Chondrocyte (in vitro differentiated cells): ENCODE results near the gene SLC9B2. TPM values are rescaled to one million over a fixed set of nuclear protein-coding genes. Genes with fewer than 3 reads are reported as not detected.

Experiments used
- DNase-seq: peaks from one replicate; pipeline ENCODE4 v3.0.0; 2021; ENCODE audit warnings: mixed read lengths, low spot score
- H3K27ac Mint-ChIP-seq: one replicate; pipeline ENCODE4 v1.8.0; 2021; ENCODE audit warnings: mild to moderate bottlenecking, moderate library complexity, mixed read lengths; ENCODE audit not compliant: unreplicated experiment
- H3K27me3 Mint-ChIP-seq: 2 replicates; pipeline ENCODE4 v1.8.0; 2021; ENCODE audit warnings: low read depth, mixed read lengths
- H3K36me3 Mint-ChIP-seq: 2 replicates; pipeline ENCODE4 v1.8.0; 2021; ENCODE audit warnings: low read depth, mixed read lengths
- H3K4me1 Mint-ChIP-seq: 2 replicates; pipeline ENCODE4 v1.8.0; 2021; ENCODE audit warnings: low read depth, mild to moderate bottlenecking, mixed read lengths
- H3K4me3 Mint-ChIP-seq: one replicate; pipeline ENCODE4 v1.8.0; 2021; ENCODE audit warnings: mild to moderate bottlenecking, moderate library complexity, mixed read lengths; ENCODE audit not compliant: unreplicated experiment
- H3K9me3 Mint-ChIP-seq: 2 replicates; pipeline ENCODE4 v1.8.0; 2021; ENCODE audit warnings: low read depth, mixed read lengths
- total RNA-seq: library from RNA; stranded (reverse); gene quantifications from 3 replicates; pipeline ENCODE4 v1.2.1, GENCODE V29; 2021
- TF ChIP-seq, protein P1 (sequence below): fragments of 200-600 bp; sonication (generic); IDR thresholded peaks from 2 replicates; pipeline ENCODE4 v1.5.0; 2021; ENCODE audit warnings: antibody characterized with exemption, mild to moderate bottlenecking, moderate library complexity

The SLC9B2 gene
- total RNA-seq, 1 donor from 2014 or later: 21.7 TPM

DNA sequence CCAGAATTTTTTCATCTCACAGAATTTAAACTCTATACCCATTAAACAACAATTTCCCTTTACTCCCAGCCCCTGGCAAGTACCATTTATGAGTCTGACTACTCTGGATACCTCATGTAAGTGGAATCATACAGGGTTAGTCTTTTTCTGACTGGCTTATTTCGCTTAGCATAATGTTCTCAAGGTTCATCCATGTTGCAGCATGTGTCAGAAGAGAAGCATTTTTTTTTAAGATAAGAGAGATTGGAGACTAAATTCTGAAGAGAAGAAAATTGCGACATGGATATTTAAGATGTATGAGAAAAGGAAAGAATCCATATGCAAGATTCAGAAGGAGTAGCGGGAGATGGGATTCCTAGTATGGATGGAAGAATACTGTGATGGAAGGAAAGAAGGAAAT, 45.8 kb downstream of the SLC9B2 start:
- H3K27me3 Mint-ChIP-seq: no peaks in the 10 kb centered on the region
- DNase-seq: no peak
- no peaks in the 10 kb centered on the region for H3K4me1 Mint-ChIP-seq
- no peak overlapping the region for H3K27ac Mint-ChIP-seq
- H3K9me3 Mint-ChIP-seq: peaks cover 16% of the 10 kb centered on the region
- H3K4me3 Mint-ChIP-seq: no peak overlapping the region
- TF ChIP-seq, protein P1, sequence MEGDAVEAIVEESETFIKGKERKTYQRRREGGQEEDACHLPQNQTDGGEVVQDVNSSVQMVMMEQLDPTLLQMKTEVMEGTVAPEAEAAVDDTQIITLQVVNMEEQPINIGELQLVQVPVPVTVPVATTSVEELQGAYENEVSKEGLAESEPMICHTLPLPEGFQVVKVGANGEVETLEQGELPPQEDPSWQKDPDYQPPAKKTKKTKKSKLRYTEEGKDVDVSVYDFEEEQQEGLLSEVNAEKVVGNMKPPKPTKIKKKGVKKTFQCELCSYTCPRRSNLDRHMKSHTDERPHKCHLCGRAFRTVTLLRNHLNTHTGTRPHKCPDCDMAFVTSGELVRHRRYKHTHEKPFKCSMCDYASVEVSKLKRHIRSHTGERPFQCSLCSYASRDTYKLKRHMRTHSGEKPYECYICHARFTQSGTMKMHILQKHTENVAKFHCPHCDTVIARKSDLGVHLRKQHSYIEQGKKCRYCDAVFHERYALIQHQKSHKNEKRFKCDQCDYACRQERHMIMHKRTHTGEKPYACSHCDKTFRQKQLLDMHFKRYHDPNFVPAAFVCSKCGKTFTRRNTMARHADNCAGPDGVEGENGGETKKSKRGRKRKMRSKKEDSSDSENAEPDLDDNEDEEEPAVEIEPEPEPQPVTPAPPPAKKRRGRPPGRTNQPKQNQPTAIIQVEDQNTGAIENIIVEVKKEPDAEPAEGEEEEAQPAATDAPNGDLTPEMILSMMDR: no peak
- H3K36me3 Mint-ChIP-seq: peaks cover 21% of the 10 kb centered on the region

- H3K9me3 Mint-ChIP-seq: peaks cover 7% of the 10 kb centered on the region
- H3K27me3 Mint-ChIP-seq: no peaks in the 10 kb centered on the region
- no peak overlapping the region for H3K4me3 Mint-ChIP-seq
- H3K27ac Mint-ChIP-seq: no peak overlapping the region
- no peak for DNase-seq
- peaks cover 15% of the 10 kb centered on the region for H3K36me3 Mint-ChIP-seq
- TF ChIP-seq, protein P1: no peak
- H3K4me1 Mint-ChIP-seq: no peaks in the 10 kb centered on the region
Observed at GRCh38 chr4:103029300-103029699, 47.3 kb downstream of the SLC9B2 start.

- H3K4me3 Mint-ChIP-seq: no peak overlapping the region
- H3K27ac Mint-ChIP-seq: no peak overlapping the region
- no peaks in the 10 kb centered on the region for H3K9me3 Mint-ChIP-seq
- H3K27me3 Mint-ChIP-seq: no peaks in the 10 kb centered on the region
- TF ChIP-seq, protein P1: no peak
- H3K4me1 Mint-ChIP-seq: no peaks in the 10 kb centered on the region
- no peak for DNase-seq
- peaks cover 17% of the 10 kb centered on the region for H3K36me3 Mint-ChIP-seq
Observed at GRCh38 chr4:103026868-103027267, 49.7 kb downstream of the SLC9B2 start.

DNA sequence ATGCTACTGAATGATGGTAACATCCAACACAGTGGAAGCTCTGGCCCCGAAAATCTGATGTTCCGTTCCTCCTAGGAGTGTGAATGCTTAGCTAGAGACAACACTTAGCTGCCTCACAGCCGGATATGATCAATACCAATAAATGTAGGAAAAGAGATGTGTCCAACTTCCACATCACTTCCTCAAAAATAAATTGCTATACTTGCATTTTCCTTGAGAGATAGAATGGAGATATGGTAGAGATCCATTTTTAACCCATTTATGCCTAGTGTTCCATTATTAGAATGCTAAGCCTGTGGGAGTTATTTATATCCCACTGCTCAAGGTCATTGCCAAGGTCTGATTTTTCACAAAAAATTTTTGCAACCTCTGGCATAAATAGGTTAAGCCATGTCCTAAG, 51.6 kb downstream of the SLC9B2 start:
- Mint-ChIP-seq H3K4me3 (no peak overlapping the region), H3K27me3 (no peaks in the 10 kb centered on the region), H3K4me1 (peaks cover 4% of the 10 kb centered on the region), H3K9me3 (no peaks in the 10 kb centered on the region), H3K27ac (no peak overlapping the region), H3K36me3 (peaks cover 12% of the 10 kb centered on the region)
- DNase-seq: no peak
- TF ChIP-seq, protein P1: no peak

GRCh38 chr4:103021120-103021519, 55.4 kb downstream of the SLC9B2 start:
- Mint-ChIP-seq H3K4me3 (no peak overlapping the region), H3K27ac (no peak overlapping the region)
- TF ChIP-seq, protein P1: no peak

More at GRCh38 chr4:103021120-103021519, 55.4 kb downstream of the SLC9B2 start:
- H3K4me1 Mint-ChIP-seq: peaks cover 18% of the 10 kb centered on the region
- H3K36me3 Mint-ChIP-seq: peaks cover 8% of the 10 kb centered on the region
- no peak for DNase-seq
- no peaks in the 10 kb centered on the region for H3K9me3 Mint-ChIP-seq
- no peaks in the 10 kb centered on the region for H3K27me3 Mint-ChIP-seq
